Large intestine (tissue), 3 donors: ENCODE data around the gene ALPK1. TPM values are rescaled to one million over a fixed set of nuclear protein-coding genes. Genes with fewer than 3 reads are reported as not detected.

Experiments used
- DNase-seq, 2 donors: peaks; one replicate each; pipeline versions ENCODE4 v3.0.0 to v3.0.0-alpha.2; 2013
- H3K27ac ChIP-seq: one replicate; pipeline ENCODE4 v1.5.1; 2013; ENCODE audit warnings: low read length
- H3K27me3 ChIP-seq: 2 replicates; pipeline ENCODE4 v1.6.1; 2013; ENCODE audit warnings: low read length; ENCODE audit not compliant: control insufficient read depth, insufficient read depth
- H3K36me3 ChIP-seq: 2 replicates; pipeline ENCODE4 v1.6.1; 2013; ENCODE audit warnings: low read length; ENCODE audit not compliant: control insufficient read depth, insufficient read depth
- H3K4me1 ChIP-seq: one replicate; pipeline ENCODE4 v1.6.1; 2013; ENCODE audit warnings: low read length; ENCODE audit not compliant: control insufficient read depth, insufficient read depth
- H3K4me3 ChIP-seq: one replicate; pipeline ENCODE4 v1.5.1; 2013; ENCODE audit warnings: low read length
- H3K9me3 ChIP-seq: one replicate; pipeline ENCODE4 v1.6.1; 2013; ENCODE audit warnings: mild to moderate bottlenecking, low read depth, low read length, moderate library complexity; ENCODE audit not compliant: control insufficient read depth
- WGBS: methylation state at CpG from one replicate; pipeline ENCODE4 v1.1.5; 2013; ENCODE audit warnings: low lambda C conversion rate; ENCODE audit not compliant: insufficient coverage; 5-methylcytosine and 5-hydroxymethylcytosine counted together
- polyA plus RNA-seq: library from polyadenylated mRNA; unstranded; fragments of 120-200 nt; gene quantifications from one replicate; pipeline ENCODE4 v1.2.1, GENCODE V29; 2013

ALPK1 gene
- polyA plus RNA-seq, 1 donor, result 25.5 TPM

- H3K9me3 ChIP-seq, result peaks cover 47% of the 10 kb centered on the region
- DNase-seq, result no peak
- peaks cover 13% of the 10 kb centered on the region for H3K36me3 ChIP-seq
- WGBS, result no CpG with 5 or more reads among the region's 20 CpGs
- no peak overlapping the region for H3K27ac ChIP-seq
- no peaks in the 10 kb centered on the region for H3K4me1 ChIP-seq
- no peak overlapping the region for H3K4me3 ChIP-seq
- H3K27me3 ChIP-seq, result no peaks in the 10 kb centered on the region
Observed at GRCh38 chr4:112355662-112356061, 58.5 kb downstream of the ALPK1 start.

- Histone ChIP-seq H3K4me1 (no peaks in the 10 kb centered on the region), H3K4me3 (no peak overlapping the region), H3K27me3 (no peaks in the 10 kb centered on the region), H3K36me3 (peaks cover 21% of the 10 kb centered on the region), H3K27ac (no peak overlapping the region), H3K9me3 (peaks cover 59% of the 10 kb centered on the region)
- DNase-seq, result no peak
- no CpG with 5 or more reads among the region's 11 CpGs for WGBS
Observed at GRCh38 chr4:112357453-112357852, 60.3 kb downstream of the ALPK1 start.

GRCh38 chr4:112357897-112358296 lies 60.7 kb downstream of the ALPK1 start:
- Histone ChIP-seq H3K4me1 (no peaks in the 10 kb centered on the region), H3K9me3 (peaks cover 62% of the 10 kb centered on the region), H3K4me3 (no peak overlapping the region), H3K27me3 (no peaks in the 10 kb centered on the region), H3K27ac (no peak overlapping the region), H3K36me3 (peaks cover 21% of the 10 kb centered on the region)
- DNase-seq, result no peak
- WGBS, result no CpG with 5 or more reads among the region's 14 CpGs

- H3K36me3 ChIP-seq, result peaks cover 21% of the 10 kb centered on the region
- H3K4me3 ChIP-seq, result no peak overlapping the region
- DNase-seq, result no peak
- peaks cover 62% of the 10 kb centered on the region for H3K9me3 ChIP-seq
- WGBS, result no CpG with 5 or more reads among the region's 10 CpGs
- H3K4me1 ChIP-seq, result no peaks in the 10 kb centered on the region
- H3K27ac ChIP-seq, result no peak overlapping the region
- H3K27me3 ChIP-seq, result no peaks in the 10 kb centered on the region
Observed at GRCh38 chr4:112358415-112358814, 61.2 kb downstream of the ALPK1 start.

GRCh38 chr4:112358952-112359749 lies 62.0 kb downstream of the ALPK1 start:
- WGBS, result no CpG with 5 or more reads among the region's 16 CpGs
- H3K36me3 ChIP-seq, result peaks cover 21% of the 10 kb centered on the region
- no peak for DNase-seq
- no peak overlapping the region for H3K4me3 ChIP-seq
- no peak overlapping the region for H3K27ac ChIP-seq
- H3K9me3 ChIP-seq, result peaks cover 62% of the 10 kb centered on the region
- H3K4me1 ChIP-seq, result no peaks in the 10 kb centered on the region
- H3K27me3 ChIP-seq, result no peaks in the 10 kb centered on the region

- peaks cover 53% of the 10 kb centered on the region for H3K9me3 ChIP-seq
- WGBS, result no CpG with 5 or more reads among the region's 6 CpGs
- peaks cover 16% of the 10 kb centered on the region for H3K36me3 ChIP-seq
- no peaks in the 10 kb centered on the region for H3K4me1 ChIP-seq
- no peak overlapping the region for H3K4me3 ChIP-seq
- no peak overlapping the region for H3K27ac ChIP-seq
- no peaks in the 10 kb centered on the region for H3K27me3 ChIP-seq
- no peak for DNase-seq
Observed at GRCh38 chr4:112361181-112361791, 64.1 kb downstream of the ALPK1 start.

- Histone ChIP-seq H3K27me3 (no peaks in the 10 kb centered on the region), H3K36me3 (peaks cover 2% of the 10 kb centered on the region), H3K4me3 (no peak overlapping the region), H3K4me1 (no peaks in the 10 kb centered on the region), H3K27ac (no peak overlapping the region), H3K9me3 (peaks cover 6% of the 10 kb centered on the region)
- no peak for DNase-seq
- 71% methylated on average over 1 of the region's 1 CpG for WGBS
Observed at GRCh38 chr4:112370466-112370865, 73.3 kb downstream of the ALPK1 start.

- Histone ChIP-seq H3K4me3 (no peak overlapping the region), H3K27ac (no peak overlapping the region), H3K4me1 (no peaks in the 10 kb centered on the region), H3K36me3 (peaks cover 2% of the 10 kb centered on the region), H3K27me3 (no peaks in the 10 kb centered on the region), H3K9me3 (peaks cover 3% of the 10 kb centered on the region)
- 78% methylated on average over 2 of the region's 3 CpGs for WGBS
- DNase-seq, result no peak
Observed at GRCh38 chr4:112371361-112371760, 74.2 kb downstream of the ALPK1 start.

- Histone ChIP-seq H3K27ac (no peak overlapping the region), H3K4me3 (no peak overlapping the region), H3K36me3 (peaks cover 8% of the 10 kb centered on the region), H3K4me1 (no peaks in the 10 kb centered on the region), H3K27me3 (no peaks in the 10 kb centered on the region), H3K9me3 (no peaks in the 10 kb centered on the region)
- no CpG with 5 or more reads among the region's 2 CpGs for WGBS
- no peak for DNase-seq
Observed at GRCh38 chr4:112374850-112375249, 77.7 kb downstream of the ALPK1 start.

- Histone ChIP-seq H3K27me3 (no peaks in the 10 kb centered on the region), H3K27ac (no peak overlapping the region), H3K9me3 (no peaks in the 10 kb centered on the region), H3K36me3 (peaks cover 13% of the 10 kb centered on the region), H3K4me1 (no peaks in the 10 kb centered on the region), H3K4me3 (no peak overlapping the region)
- no CpG with 5 or more reads among the region's 6 CpGs for WGBS
- no peak for DNase-seq
Observed at GRCh38 chr4:112377171-112377570, 80.0 kb downstream of the ALPK1 start.
